Erythroblast (primary cell): ENCODE results near the gene TBCE.

Source experiments
- GATA1 ChIP-seq: IDR thresholded peaks from 2 replicates; pipeline ENCODE4 v1.6.1; 2011; ENCODE audit warnings: low read depth, mild to moderate bottlenecking, control low read depth, low read length, moderate library complexity
- POLR2A ChIP-seq: IDR thresholded peaks from 2 replicates; pipeline ENCODE4 v1.6.1; 2011; ENCODE audit warnings: mild to moderate bottlenecking, low read length

DNA sequence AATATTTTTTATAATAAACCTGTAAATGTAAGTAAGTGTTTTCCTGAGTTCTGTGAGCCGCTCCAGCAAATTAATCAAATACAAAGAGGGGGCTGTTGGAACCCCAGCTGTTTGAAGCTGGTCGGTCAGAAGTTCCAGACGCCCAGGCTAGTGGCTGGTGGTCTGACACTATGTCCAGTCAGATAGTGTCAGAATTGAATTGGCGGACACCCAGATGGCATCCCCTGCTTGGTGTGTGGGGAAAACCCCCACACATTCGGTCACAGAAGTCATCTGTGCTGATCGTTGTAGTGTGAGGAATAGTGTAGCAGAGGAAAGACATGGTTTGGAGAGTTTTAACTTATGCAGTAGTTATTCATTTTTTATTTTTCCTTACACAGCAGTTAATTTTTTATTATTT lies 32.4 kb downstream of the TBCE start:
- no peak for TF ChIP-seq POLR2A
- TF ChIP-seq GATA1: no peak
